Activated T-helper 2 cell treated with anti-CD3 and anti-CD28 coated beads, Interferon-gamma antibody, Interleukin-2, Interleukin-4, amounts not matched to agents 10 μg/mL and 5 μg/mL and 100 μg/mL, durations not matched to agents 14 hours and 24 hours and 36 hours (primary cell): ENCODE results near the gene THSD7A. TPM values are rescaled to one million over a fixed set of nuclear protein-coding genes. Genes with fewer than 3 reads are reported as not detected.

Experiments
- DNase-seq: peaks from one replicate; pipeline ENCODE4 v3.0.0; 2021; ENCODE audit warnings: low spot score
- H3K27ac Mint-ChIP-seq: one replicate; pipeline ENCODE4 v1.8.0; 2021; ENCODE audit warnings: mixed read lengths
- H3K27me3 Mint-ChIP-seq: one replicate; pipeline ENCODE4 v1.8.0; 2021; ENCODE audit warnings: low read depth, mixed read lengths
- H3K36me3 Mint-ChIP-seq: one replicate; pipeline ENCODE4 v1.8.0; 2021; ENCODE audit warnings: low read depth, mixed read lengths
- H3K4me1 Mint-ChIP-seq: one replicate; pipeline ENCODE4 v1.8.0; 2021; ENCODE audit warnings: low read depth, mixed read lengths
- H3K4me3 Mint-ChIP-seq: one replicate; pipeline ENCODE4 v1.8.0; 2021; ENCODE audit warnings: low read depth, mild to moderate bottlenecking, moderate library complexity, mixed read lengths
- H3K9me3 Mint-ChIP-seq: one replicate; pipeline ENCODE4 v1.8.0; 2021; ENCODE audit warnings: mixed read lengths
- intact Hi-C: fragments of 100-400 bp; cut with micrococcal nuclease; formaldehyde crosslinking; loops from one replicate; pipeline ENCODE4 v1.15.1; 2023
- total RNA-seq: library from RNA; stranded (reverse); gene quantifications from 2 replicates; pipeline ENCODE4 v1.2.3, GENCODE V29; 2022

The THSD7A gene
- total RNA-seq, 1 donor from 2014 or later, result not detected

DNA sequence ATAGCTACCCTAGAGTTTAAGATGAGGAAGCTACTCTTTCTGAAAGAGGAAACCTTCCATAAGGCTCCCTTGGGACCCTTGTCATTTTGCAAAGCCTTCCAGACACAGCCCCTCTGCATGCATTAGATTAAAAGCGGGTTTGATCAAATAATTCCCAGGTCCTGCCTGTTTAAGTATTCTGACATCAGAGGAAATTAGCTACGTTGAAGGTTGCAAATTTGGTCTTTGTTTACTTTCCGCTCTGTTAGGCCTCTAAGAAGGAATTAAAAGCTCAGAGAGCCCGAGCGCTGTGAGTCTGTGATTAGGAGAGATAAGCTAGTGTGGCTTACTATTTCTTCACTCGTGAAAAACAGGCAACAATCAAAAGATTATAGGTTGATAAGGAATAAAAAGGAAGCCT lies 1.4 kb upstream of the THSD7A start:
- peaks cover 28% of the 10 kb centered on the region for H3K27me3 Mint-ChIP-seq
- H3K4me3 Mint-ChIP-seq, result no peak overlapping the region
- H3K27ac Mint-ChIP-seq, result no peak overlapping the region
- peaks cover 6% of the 10 kb centered on the region for H3K4me1 Mint-ChIP-seq
- no peak for DNase-seq
- H3K36me3 Mint-ChIP-seq, result no peaks in the 10 kb centered on the region
- intact Hi-C loops, result loop anchor here (10.0 kb wide), 1 partner anchor 491 kb away; no protein-coding TSS in a partner anchor
- H3K9me3 Mint-ChIP-seq, result no peaks in the 10 kb centered on the region

- Mint-ChIP-seq H3K4me1 (peaks cover 6% of the 10 kb centered on the region), H3K36me3 (no peaks in the 10 kb centered on the region), H3K27ac (no peak overlapping the region), H3K4me3 (no peak overlapping the region), H3K27me3 (peaks cover 31% of the 10 kb centered on the region), H3K9me3 (no peaks in the 10 kb centered on the region)
- intact Hi-C loops, result loop anchor here (10.0 kb wide), 1 partner anchor 494 kb away; no protein-coding TSS in a partner anchor
- no peak for DNase-seq
Measured at GRCh38 chr7:11831156-11831735, 752 bp downstream of the THSD7A start.

GRCh38 chr7:11830582-11831155 lies 1.3 kb downstream of the THSD7A start:
- Mint-ChIP-seq H3K4me1 (peaks cover 6% of the 10 kb centered on the region), H3K4me3 (no peak overlapping the region), H3K27me3 (peaks cover 31% of the 10 kb centered on the region), H3K9me3 (no peaks in the 10 kb centered on the region), H3K36me3 (no peaks in the 10 kb centered on the region), H3K27ac (no peak overlapping the region)
- intact Hi-C loops, result loop anchor here (10.0 kb wide), 1 partner anchor 494 kb away; no protein-coding TSS in a partner anchor
- DNase-seq, result no peak

DNA sequence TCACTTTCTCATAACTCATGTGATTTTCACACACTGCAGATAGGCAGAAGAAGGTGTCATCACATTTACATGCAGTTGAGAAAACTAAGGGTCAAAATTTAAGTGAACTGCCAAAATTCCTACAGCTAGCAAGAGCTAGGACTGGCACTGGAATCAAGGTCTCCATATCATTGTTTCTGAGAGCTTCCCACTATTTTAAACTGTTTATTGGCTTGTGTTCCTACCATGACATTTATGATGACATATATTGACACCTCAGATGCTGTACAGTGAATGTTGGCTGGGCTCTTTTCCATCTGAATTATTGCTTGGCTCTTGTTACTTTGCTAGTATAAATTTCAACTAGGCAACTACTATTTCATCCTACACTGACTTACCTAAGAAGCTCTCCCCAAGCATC lies 2.0 kb downstream of the THSD7A start:
- no peak for DNase-seq

DNA sequence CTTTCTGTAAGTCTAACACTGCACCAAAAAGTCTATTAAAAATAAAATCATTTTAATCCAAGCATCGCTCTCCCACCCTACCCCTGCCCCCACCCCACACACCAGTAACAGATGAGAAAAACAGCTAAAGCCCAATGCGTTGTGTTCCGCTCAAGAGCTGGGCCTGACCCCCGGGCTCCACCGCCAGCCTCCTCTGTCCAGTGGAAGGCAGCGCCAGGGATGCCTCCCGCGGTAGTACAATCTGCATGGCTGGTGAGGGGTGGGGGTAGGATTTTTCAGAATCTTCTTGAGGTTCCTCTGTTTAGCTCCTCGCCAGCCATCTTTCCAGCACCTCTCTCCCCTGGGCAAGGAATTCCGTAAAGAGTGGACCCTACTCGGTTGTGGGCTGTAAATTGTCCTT lies 12.1 kb downstream of the THSD7A start:
- Mint-ChIP-seq H3K4me1 (no peaks in the 10 kb centered on the region), H3K27me3 (no peaks in the 10 kb centered on the region)

More for the DNA sequence above, 2.0 kb downstream of the THSD7A start:
- no peaks in the 10 kb centered on the region for H3K9me3 Mint-ChIP-seq
- H3K36me3 Mint-ChIP-seq, result no peaks in the 10 kb centered on the region
- H3K27ac Mint-ChIP-seq, result no peak overlapping the region
- H3K27me3 Mint-ChIP-seq, result peaks cover 31% of the 10 kb centered on the region
- peaks cover 6% of the 10 kb centered on the region for H3K4me1 Mint-ChIP-seq
- no peak overlapping the region for H3K4me3 Mint-ChIP-seq
- intact Hi-C loops, result loop anchor here (10.0 kb wide), 1 partner anchor 495 kb away; no protein-coding TSS in a partner anchor

GRCh38 chr7:11819271-11819670 lies 12.7 kb downstream of the THSD7A start:
- no peaks in the 10 kb centered on the region for H3K9me3 Mint-ChIP-seq
- no peak overlapping the region for H3K27ac Mint-ChIP-seq
- no peaks in the 10 kb centered on the region for H3K27me3 Mint-ChIP-seq
- DNase-seq, result no peak
- no peak overlapping the region for H3K4me3 Mint-ChIP-seq
- no peaks in the 10 kb centered on the region for H3K36me3 Mint-ChIP-seq
- H3K4me1 Mint-ChIP-seq, result no peaks in the 10 kb centered on the region
- intact Hi-C loops, result no loop called here

More for the DNA sequence above, 12.1 kb downstream of the THSD7A start:
- H3K4me3 Mint-ChIP-seq, result no peak overlapping the region
- DNase-seq, result no peak
- intact Hi-C loops, result no loop called here
- no peak overlapping the region for H3K27ac Mint-ChIP-seq
- no peaks in the 10 kb centered on the region for H3K9me3 Mint-ChIP-seq
- no peaks in the 10 kb centered on the region for H3K36me3 Mint-ChIP-seq

DNA sequence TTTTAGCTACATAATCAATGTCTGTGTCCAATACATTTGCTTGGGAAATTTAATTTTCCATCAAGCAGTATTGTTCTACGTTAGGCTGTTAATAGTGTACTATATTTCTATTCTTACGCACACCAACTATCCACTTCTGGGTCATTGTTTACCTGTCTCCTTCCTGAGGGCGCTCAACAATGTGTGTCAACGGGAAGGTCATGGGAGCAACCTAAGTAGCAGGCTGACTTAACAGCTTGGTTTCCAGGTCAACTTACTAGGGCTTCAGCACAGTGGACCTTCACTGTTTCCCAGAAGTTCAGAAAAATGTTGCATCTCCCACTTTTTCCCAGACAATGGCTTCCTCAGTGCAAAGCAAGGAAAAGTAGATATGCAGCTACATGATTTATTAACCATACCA lies 13.7 kb downstream of the THSD7A start:
- H3K9me3 Mint-ChIP-seq, result no peaks in the 10 kb centered on the region
- intact Hi-C loops, result no loop called here
- H3K4me1 Mint-ChIP-seq, result no peaks in the 10 kb centered on the region
- H3K36me3 Mint-ChIP-seq, result no peaks in the 10 kb centered on the region
- no peak overlapping the region for H3K27ac Mint-ChIP-seq
- H3K4me3 Mint-ChIP-seq, result no peak overlapping the region
- H3K27me3 Mint-ChIP-seq, result no peaks in the 10 kb centered on the region
- DNase-seq, result no peak

DNA sequence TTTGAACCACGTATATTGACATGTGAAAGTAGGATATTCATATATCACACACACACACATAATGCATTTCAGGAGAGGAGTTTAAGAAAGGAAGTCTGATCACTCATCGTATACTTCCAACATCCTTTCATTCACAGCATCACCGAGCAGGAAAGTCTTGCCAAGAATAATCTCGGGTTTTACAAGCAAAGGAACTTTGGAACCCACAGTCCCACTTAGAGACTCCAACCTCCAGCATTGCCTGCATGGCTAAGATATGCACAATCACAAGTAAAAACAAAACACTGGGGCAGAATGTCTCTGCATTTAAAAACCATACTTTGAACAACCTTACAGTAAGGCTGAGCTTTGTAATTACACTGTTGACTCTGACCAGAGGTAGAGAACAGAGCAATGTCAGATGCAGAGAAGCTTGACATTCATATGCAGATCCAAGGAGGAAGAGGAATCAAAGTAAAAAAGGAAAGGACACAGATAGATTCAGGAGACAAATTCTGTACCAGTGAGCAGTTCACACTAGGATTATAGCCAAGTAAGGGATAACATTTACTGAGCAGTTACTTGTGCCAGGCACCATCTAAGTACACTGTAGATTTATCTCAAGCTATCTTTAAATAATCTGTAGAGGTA lies 14.8 kb downstream of the THSD7A start:
- Mint-ChIP-seq H3K36me3 (no peaks in the 10 kb centered on the region), H3K27me3 (no peaks in the 10 kb centered on the region), H3K4me1 (no peaks in the 10 kb centered on the region), H3K9me3 (no peaks in the 10 kb centered on the region), H3K4me3 (no peak overlapping the region), H3K27ac (no peak overlapping the region)
- intact Hi-C loops, result no loop called here
- DNase-seq, result no peak

DNA sequence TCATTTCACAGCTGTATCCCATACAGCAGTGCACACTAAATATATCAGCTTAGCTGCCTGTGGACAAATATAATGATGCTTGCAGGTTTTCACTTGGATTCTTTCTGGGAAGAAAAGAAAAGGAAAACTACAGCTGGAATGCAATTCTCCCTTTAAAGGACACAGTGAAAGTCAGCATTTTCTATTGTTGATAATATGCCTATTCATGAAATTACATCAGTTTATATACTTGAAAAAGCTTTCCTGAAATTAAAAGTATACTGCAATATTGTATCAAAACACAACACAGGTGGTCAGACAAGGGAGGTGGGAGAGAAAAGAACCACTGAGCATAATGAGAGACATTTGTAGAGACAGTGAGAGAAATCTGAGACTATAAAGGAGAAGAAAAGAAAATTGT lies 20.3 kb downstream of the THSD7A start:
- Mint-ChIP-seq H3K9me3 (no peaks in the 10 kb centered on the region), H3K4me1 (no peaks in the 10 kb centered on the region), H3K4me3 (no peak overlapping the region), H3K27ac (no peak overlapping the region), H3K27me3 (no peaks in the 10 kb centered on the region), H3K36me3 (no peaks in the 10 kb centered on the region)
- intact Hi-C loops, result no loop called here
- DNase-seq, result no peak

DNA sequence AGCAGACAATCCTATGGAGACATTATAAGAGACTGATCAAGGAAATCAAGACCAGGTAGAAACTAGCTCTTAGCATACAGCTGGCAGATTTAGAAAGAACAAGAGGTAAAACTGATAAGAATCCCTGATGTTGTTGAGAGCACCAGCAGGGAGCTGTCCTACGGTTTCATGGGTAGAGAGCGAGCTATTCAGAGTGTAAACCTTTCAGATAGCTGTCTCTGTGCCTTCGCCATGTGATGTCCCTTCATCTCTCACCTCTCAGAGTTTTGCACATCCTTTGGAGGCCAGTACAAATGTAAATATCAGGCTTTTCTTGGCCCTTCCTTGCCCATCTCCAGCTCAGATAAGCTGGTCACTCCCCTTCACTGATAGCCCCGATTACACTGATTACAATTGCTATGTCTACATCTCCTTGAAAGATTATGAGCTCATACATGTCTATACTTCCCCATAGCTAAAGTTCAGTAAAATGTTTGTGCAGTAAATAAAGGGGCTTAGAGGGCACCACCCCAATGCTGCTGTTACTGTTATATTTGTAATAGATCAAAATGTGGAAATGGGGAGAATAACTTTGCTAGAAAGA lies 21.9 kb downstream of the THSD7A start:
- H3K36me3 Mint-ChIP-seq, result no peaks in the 10 kb centered on the region
- intact Hi-C loops, result no loop called here
- H3K9me3 Mint-ChIP-seq, result no peaks in the 10 kb centered on the region
- H3K27me3 Mint-ChIP-seq, result no peaks in the 10 kb centered on the region
- DNase-seq, result no peak
- H3K4me1 Mint-ChIP-seq, result no peaks in the 10 kb centered on the region
- H3K4me3 Mint-ChIP-seq, result no peak overlapping the region
- no peak overlapping the region for H3K27ac Mint-ChIP-seq

DNA sequence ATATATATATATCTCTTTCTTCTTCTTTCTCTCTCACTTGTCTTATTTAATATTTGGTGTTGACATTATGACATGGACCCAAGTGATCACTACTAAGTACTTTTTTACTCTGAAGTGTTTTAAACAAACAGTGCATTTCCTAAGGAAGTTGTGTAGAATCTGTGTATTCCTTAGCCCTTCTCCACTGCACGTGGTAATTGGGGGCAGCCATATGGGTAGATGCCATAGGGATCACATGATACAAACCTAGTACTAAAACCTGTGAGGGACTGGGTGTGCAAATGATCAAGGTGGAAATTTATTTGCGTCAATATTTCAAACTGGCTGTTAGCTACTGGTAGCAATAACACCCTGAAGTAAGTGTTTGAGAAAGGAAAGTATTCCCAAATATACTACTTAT lies 25.0 kb downstream of the THSD7A start:
- intact Hi-C loops, result no loop called here
- Mint-ChIP-seq H3K36me3 (no peaks in the 10 kb centered on the region), H3K27ac (no peak overlapping the region), H3K4me3 (no peak overlapping the region), H3K4me1 (no peaks in the 10 kb centered on the region), H3K27me3 (no peaks in the 10 kb centered on the region), H3K9me3 (no peaks in the 10 kb centered on the region)
- no peak for DNase-seq

DNA sequence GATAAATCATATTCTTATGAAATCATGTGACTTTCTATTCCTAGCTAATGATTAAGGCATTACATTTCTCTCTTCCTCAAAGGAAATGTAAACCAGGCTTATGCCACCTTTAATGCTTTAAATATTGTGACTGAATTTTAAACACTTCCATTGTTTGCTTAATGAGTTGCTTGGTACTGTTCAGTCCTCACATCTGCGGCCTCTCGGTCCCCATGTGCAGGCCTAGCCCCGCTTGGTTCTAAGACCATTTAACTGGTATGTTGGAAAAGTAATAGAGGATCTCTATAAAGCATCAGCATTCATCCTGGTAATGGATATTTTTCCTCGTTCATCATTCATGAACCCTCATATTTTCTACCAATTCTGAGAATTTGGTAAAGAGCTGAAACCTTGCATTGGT lies 27.4 kb downstream of the THSD7A start:
- no peaks in the 10 kb centered on the region for H3K36me3 Mint-ChIP-seq
- H3K4me3 Mint-ChIP-seq, result no peak overlapping the region
- H3K27me3 Mint-ChIP-seq, result no peaks in the 10 kb centered on the region
- intact Hi-C loops, result no loop called here
- no peak for DNase-seq
- H3K9me3 Mint-ChIP-seq, result no peaks in the 10 kb centered on the region
- no peaks in the 10 kb centered on the region for H3K4me1 Mint-ChIP-seq
- H3K27ac Mint-ChIP-seq, result no peak overlapping the region

GRCh38 chr7:11795231-11795630 lies 36.8 kb downstream of the THSD7A start:
- H3K4me3 Mint-ChIP-seq, result no peak overlapping the region
- H3K9me3 Mint-ChIP-seq, result no peaks in the 10 kb centered on the region
- no peaks in the 10 kb centered on the region for H3K4me1 Mint-ChIP-seq
- no peak overlapping the region for H3K27ac Mint-ChIP-seq
- no peaks in the 10 kb centered on the region for H3K27me3 Mint-ChIP-seq
- H3K36me3 Mint-ChIP-seq, result no peaks in the 10 kb centered on the region
- intact Hi-C loops, result no loop called here
- no peak for DNase-seq
